DMS 273 (cell line): ENCODE data around the gene SYTL4.
A peak's percentile ranks its signal among the peaks of the same experiment; 100 is the strongest.

ENCODE experiments used
- DNase-seq: peaks from one replicate; lab custom pipeline; 2025; ENCODE audit not compliant: unreplicated experiment; lab: John Stamatoyannopoulos, UW

Gene SYTL4

DNA sequence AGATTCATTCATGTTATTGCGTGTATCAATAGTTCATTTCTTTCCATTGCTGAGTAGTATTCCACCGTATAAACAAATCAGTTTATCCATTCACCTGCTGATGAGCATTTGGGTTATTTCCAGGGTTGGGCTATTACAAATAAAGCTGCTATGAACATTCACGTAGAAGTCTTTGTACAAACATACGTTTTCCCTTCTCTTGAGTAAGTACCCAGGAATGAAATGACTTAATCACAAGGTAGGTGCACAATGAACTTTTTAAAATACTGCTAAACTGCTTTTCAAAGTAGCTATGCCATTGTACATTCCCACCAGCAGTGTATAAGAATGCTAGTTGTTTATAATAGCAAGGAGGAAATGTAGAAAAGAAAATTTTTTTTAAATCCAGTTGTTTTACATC lies 35.9 kb downstream of the SYTL4 start:
- DNase-seq: no peak

- no peak for DNase-seq
These were observed 36.6 kb downstream of the SYTL4 start for GRCh38 chrX:100695302-100695701.

DNA sequence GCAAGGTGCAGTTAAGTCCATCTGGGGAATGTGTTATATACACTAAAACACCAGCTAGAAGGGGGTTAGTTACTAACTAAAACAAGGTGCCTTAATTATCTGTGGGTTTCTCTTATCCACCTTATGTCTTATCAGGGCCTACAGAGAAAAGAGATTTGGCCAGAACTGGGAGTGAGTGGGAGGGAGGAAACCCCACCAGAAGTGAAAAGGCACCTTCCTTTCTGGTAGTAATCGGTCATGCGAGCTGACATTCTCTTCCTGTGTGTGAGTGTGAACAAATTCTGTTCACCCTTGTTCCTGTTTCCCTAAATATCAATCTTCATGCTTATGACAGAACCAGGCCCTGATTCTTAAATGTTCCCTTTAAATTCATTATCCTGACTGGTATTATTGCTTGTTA lies 44.4 kb downstream of the SYTL4 start:
- DNase-seq: no peak

DNA sequence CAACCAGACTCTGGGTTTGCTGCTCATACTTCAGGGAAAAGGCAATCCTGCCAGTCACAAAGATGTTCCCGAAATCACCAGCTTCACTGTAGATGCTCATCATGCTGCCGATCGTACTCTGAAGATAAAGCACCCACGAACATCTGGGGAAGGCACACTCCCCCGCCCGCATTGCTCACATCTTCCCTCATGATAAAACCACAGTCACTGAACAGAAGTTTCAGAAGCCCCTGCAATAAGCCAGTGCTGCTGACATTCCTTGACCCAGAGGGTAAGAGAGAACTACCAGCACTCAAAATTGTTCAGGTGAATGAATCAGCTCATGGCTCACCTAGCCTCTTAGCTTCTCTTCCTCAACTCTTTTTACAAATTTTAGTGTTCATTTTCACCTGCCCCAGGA lies 44.8 kb downstream of the SYTL4 start:
- no peak for DNase-seq

GRCh38 chrX:100685997-100686305 lies 46.0 kb downstream of the SYTL4 start:
- DNase-seq: no peak

- peak; percentile 90 for DNase-seq
These were observed 46.5 kb downstream of the SYTL4 start for GRCh38 chrX:100685284-100685996.

DNA sequence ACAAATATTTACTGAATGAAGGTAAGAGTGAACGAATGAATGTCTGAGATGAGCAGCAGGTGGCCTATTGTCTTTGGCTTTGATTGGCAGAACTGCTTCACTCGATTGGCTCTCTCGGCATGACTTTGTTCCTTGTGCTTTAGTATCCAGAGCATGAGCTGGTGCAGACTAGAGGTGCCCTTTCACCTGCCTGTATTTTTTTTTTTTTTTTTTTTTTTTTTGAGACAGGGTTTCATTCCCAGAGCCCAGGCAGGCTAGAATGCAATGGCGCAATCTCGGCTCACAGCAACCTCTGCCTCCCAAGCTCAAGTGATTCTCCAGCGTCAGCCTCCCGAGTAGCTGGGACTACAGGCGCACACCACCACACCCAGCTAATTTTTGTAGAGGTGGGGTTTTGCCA lies 49.0 kb downstream of the SYTL4 start:
- no peak for DNase-seq

DNA sequence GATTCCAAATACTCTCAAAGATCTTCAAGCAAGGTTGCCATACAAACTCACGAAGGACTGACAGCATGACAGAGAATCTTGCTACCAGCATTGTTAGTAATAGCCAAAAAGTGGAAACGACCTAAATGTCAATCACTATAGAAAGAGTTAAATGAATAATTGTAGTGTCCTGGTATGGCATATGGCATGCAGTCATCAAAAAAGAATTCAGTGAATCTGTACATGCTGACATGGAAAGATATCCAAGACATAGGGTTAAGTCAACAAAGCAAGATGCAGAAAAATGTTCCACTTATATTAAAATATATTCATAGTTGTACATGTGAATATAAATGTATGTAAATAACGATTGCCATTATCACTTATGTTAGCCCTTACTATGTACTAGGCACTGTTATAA lies 50.3 kb downstream of the SYTL4 start:
- DNase-seq: no peak

GRCh38 chrX:100680756-100681155 lies 51.2 kb downstream of the SYTL4 start:
- no peak for DNase-seq

GRCh38 chrX:100677611-100678181 lies 54.2 kb downstream of the SYTL4 start:
- DNase-seq: no peak

DNA sequence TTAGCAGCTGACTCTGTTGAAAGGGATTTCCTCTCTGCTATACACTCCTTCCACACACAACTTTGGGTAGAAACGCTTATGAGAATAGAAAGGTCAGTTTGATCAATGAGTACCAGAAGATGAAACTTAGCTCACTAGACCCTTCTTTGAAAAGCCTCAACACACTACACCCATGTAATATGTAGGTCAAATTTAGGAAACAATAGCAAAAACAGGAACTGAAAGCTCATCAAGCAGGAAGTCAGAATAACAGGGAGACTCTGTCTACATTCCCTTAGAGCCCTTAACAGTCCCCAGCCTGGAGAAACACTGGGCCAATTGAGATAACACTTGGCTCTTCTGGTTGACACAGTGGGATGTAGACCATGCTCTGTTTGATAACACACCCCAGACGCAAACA lies 57.2 kb downstream of the SYTL4 start:
- no peak for DNase-seq

DNA sequence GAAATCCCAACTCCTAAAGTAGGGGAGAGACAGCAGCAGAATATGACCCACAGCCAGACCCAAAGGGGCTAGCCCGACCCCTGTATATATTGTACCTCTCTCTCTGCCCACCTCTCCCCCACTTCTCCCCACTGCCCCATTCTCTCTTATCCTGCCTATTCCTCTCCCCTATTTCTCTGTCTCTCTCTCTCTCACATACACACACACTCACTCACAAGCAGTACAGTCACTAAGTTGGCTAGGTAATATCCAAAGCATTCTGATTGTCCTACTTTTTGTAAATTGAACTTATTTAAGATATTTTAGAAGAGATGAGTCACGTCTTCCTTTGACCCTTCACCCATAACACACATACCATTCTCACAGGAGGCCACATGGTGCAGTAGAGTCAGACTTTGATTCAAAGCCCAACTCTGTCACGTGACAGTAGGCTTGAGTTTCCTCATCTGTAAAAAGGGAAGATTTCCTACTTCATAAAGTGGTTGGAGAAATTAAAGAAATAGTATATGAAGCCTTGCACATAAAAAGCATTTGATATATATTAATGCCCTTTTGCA lies 58.4 kb downstream of the SYTL4 start:
- DNase-seq: no peak

DNA sequence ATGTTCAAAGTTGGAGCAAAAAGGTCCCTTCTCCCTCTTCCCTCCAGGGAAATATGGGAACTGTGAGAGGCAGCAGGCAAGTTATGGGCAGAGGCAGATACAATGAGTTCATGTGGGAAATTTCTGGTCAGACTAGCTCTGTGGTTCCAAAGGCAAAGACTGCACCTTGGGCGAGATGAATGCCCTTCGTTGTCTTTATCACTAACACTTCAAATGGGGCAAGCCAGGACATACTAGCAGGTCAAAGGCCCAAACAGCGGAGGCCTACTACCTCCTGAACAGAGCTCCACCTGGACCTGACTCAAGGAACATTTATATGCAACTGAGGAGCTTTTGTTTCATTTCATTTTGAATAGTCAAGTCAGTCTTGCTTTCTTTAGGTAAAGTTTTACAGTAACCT lies 59.0 kb downstream of the SYTL4 start:
- DNase-seq: no peak

DNA sequence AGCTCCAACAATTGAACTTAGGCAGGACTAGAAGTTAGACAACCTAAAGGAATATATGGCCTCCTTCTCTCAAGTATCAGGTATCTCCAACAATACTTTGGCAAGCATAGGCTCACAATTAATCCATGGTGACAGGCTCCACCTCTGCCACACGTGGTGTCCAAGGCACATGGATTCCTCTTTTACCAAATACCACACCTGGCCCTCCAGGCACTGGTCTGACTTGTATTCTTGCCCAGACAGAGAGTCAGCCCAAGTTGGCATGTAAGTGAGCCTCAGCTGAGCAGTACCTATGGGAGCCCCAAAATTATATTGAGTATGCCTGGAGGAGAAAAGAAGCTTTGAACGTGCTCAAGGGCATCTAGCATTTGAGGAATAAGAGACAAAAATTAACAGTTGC lies 68.3 kb downstream of the SYTL4 start:
- no peak for DNase-seq

DNA sequence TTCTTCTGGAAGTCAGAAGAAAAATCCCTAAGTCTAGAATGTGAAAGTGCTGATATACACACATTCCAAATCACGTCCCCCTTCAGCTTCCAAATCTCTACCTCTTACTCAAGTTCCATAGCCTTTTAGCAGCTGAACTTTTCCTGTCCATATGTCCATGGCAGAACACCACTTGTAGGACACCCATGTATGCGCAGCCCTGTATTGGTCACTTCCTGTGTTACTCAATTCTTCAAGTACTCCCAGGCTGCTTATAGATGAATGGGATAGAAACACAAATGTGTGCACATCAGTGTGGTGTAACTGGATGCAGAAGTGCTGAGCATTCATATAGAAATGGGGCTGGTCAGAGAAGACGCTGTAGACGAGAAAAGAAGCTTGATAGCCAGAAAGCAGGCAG lies 69.1 kb downstream of the SYTL4 start:
- no peak for DNase-seq

- no peak for DNase-seq
These were observed 69.8 kb downstream of the SYTL4 start for GRCh38 chrX:100662170-100662569.

- DNase-seq: peak; percentile 46
These were observed 72.3 kb downstream of the SYTL4 start for GRCh38 chrX:100659431-100660137.

GRCh38 chrX:100658941-100659381 lies 73.0 kb downstream of the SYTL4 start:
- peak; percentile 18 for DNase-seq

GRCh38 chrX:100654261-100654660 lies 77.7 kb downstream of the SYTL4 start:
- peak; percentile 61 for DNase-seq

- no peak for DNase-seq
These were observed 79.7 kb downstream of the SYTL4 start for GRCh38 chrX:100652266-100652665.

- no peak for DNase-seq
These were observed 81.1 kb downstream of the SYTL4 start for GRCh38 chrX:100650841-100651240.
